Measurements from ENCODE around the gene PXDN.
A peak's percentile ranks its signal among the peaks of the same experiment; 100 is the strongest.
"Not testable (repeated sequence)": the region's sequence is repeated elsewhere in the genome, so short reads cannot be mapped to it uniquely, and the experiment has no call there.

The PXDN gene

DNA sequence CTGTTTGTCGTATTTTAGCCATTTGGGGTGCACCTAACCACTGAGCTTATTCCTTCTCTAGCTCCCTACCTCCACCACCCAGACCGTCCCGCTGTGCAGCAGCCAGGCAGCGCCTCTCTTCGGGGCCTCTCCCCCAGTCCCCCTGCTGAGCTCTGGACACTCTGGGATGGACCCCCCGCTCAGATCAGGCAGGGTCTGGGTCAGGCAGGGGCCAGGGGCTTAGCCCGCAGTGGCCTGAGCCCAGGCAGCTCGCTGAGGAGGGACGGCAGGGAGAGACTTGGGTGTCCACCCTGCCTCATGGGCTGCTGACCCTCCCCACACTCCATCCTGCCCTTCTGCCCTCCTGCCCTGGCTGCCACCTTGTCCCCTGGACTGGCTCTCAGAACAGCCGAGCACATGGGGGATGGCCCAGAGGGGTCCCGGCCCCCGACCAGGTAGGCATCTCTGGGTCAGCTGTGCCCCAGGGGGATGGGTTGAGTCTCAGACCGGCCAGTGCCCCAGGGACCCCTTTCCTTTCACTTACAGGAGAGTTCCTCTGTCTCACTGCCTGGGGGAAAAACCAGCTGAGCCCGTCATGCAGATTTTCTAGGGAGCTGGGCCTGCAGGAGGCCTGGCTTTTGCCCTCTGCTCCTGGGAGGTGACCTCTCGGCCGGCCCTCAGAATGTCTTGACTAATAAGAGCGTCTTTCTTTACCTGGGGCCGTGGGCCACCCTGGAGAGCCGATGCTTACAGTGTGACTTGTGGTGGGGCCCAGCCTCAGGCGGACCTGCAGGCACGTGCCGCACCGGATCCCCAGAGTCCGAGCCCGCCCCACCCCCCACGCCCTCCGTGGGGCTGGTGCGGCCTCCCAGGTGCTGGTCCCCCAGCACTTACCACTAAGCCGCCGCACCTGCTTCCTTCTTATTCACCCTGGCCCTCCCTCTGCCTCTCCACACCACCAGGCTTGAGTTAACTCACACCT is 22.8 kb upstream of the PXDN start:
- ATAC-seq, result peak; percentile 39
- H3K9me3 Mint-ChIP-seq, result peaks cover 4 to 5% of the 10 kb centered on the region in 2 donors
- no peak overlapping the region for H3K27ac Mint-ChIP-seq
- no peaks in the 10 kb centered on the region for H3K4me1 Mint-ChIP-seq
- H3K4me3 Mint-ChIP-seq, result no peak overlapping the region
- H3K27me3 Mint-ChIP-seq, result peaks cover 24% of the 10 kb centered on the region
- DNase-seq, result no peak

DNA sequence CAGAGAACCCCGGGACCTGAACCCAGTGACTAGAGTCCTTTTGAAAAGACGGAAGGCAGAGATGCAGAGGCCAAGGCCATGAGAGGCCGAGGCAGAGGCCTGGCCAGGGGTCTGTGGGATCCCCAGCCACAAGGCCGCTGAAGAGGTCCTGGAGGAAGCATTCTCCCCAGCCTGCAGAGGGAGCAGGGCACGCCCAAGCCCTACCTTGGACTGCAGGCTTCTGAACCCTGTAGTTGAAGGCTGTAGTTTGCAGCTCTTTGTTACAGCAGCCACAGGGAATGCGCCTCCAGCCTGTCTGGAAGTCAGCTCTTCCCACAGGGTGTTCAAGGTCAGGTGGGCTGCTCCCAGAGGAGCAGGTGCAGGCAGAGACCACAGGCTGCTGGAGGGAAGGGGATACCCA is 22.1 kb upstream of the PXDN start:
- Mint-ChIP-seq H3K27me3 (peaks cover 24% of the 10 kb centered on the region), H3K9me3 (peaks cover 4 to 5% of the 10 kb centered on the region in 2 donors), H3K4me3 (no peak overlapping the region), H3K27ac (no peak overlapping the region), H3K4me1 (no peaks in the 10 kb centered on the region)
- DNase-seq, result no peak
- peak; percentile 15 for ATAC-seq

- ATAC-seq, H3K9me3 Mint-ChIP-seq, H3K4me1 Mint-ChIP-seq, H3K27ac Mint-ChIP-seq, H3K4me3 Mint-ChIP-seq, DNase-seq: not testable (repeated sequence)
- peaks cover 24% of the 10 kb centered on the region for H3K27me3 Mint-ChIP-seq
These were observed 20.9 kb upstream of the PXDN start for GRCh38 chr2:1765201-1765600.

DNA sequence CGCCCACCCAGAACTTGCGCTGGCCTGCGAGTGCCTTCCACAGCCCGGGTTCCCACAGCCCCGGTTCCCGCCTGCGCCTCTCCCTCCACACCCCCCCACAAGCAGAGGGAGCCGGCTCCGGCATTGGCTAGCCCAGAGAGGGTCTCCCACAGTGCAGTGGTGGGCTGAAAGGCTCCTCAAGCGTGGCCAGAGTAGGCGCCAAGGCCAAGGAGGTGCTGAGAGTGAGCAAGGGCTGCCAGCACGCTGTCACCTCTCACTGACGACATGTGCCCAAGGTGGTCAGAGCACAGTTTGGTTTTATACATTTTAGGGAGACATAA is 15.3 kb upstream of the PXDN start:
- peaks cover 7 to 22% of the 10 kb centered on the region in 2 donors for H3K9me3 Mint-ChIP-seq
- no peak for DNase-seq
- no peaks in the 10 kb centered on the region for H3K4me1 Mint-ChIP-seq
- H3K27ac Mint-ChIP-seq, result no peak overlapping the region
- peaks cover 19% of the 10 kb centered on the region for H3K27me3 Mint-ChIP-seq
- no peak overlapping the region for H3K4me3 Mint-ChIP-seq
- no peak for ATAC-seq

- no peak for DNase-seq
- H3K4me3 Mint-ChIP-seq, result no peak overlapping the region
- ATAC-seq, result no peak
These were observed 14.7 kb upstream of the PXDN start for GRCh38 chr2:1758774-1759610.

GRCh38 chr2:1758171-1758570 is 13.9 kb upstream of the PXDN start:
- Mint-ChIP-seq H3K27me3 (peaks cover 19% of the 10 kb centered on the region), H3K9me3 (peaks cover 7 to 32% of the 10 kb centered on the region in 2 donors), H3K4me1 (no peaks in the 10 kb centered on the region), H3K27ac (no peak overlapping the region), H3K4me3 (no peak overlapping the region)
- DNase-seq, result no peak
- ATAC-seq, result no peak

More at GRCh38 chr2:1758774-1759610, 14.7 kb upstream of the PXDN start:
- Mint-ChIP-seq H3K27ac (no peak overlapping the region), H3K9me3 (peaks cover 7 to 28% of the 10 kb centered on the region in 2 donors), H3K27me3 (peaks cover 19% of the 10 kb centered on the region), H3K4me1 (no peaks in the 10 kb centered on the region)

DNA sequence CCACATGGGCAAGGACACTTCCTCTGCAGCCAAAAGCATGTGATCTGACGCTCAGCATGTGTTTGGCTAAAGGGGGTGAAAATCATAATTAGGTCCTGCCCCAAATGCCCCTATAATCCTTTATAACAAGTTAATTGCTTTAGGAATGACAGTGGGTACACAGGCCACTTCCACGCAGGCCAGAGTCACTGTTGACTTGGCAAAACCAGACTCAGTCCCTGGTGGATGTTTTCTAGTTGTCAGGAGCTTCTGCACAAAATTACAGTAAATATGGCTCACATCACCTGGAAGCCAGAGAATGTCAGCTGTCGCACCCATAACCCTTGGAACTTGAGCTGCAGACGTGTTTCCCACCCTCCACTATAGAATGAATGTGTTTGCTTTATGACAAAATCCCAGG is 13.3 kb upstream of the PXDN start:
- no peaks in the 10 kb centered on the region for H3K4me1 Mint-ChIP-seq
- peaks cover 19% of the 10 kb centered on the region for H3K27me3 Mint-ChIP-seq
- DNase-seq, result no peak
- no peak overlapping the region for H3K4me3 Mint-ChIP-seq
- no peak overlapping the region for H3K27ac Mint-ChIP-seq
- no peak for ATAC-seq
- peaks cover 7 to 32% of the 10 kb centered on the region in 2 donors for H3K9me3 Mint-ChIP-seq

GRCh38 chr2:1757146-1757545 is 12.8 kb upstream of the PXDN start:
- DNase-seq, H3K27ac Mint-ChIP-seq, ATAC-seq, H3K4me3 Mint-ChIP-seq, H3K4me1 Mint-ChIP-seq: not testable (repeated sequence)
- H3K9me3 Mint-ChIP-seq, result peaks cover 7 to 32% of the 10 kb centered on the region in 2 donors
- peaks cover 20% of the 10 kb centered on the region for H3K27me3 Mint-ChIP-seq

DNA sequence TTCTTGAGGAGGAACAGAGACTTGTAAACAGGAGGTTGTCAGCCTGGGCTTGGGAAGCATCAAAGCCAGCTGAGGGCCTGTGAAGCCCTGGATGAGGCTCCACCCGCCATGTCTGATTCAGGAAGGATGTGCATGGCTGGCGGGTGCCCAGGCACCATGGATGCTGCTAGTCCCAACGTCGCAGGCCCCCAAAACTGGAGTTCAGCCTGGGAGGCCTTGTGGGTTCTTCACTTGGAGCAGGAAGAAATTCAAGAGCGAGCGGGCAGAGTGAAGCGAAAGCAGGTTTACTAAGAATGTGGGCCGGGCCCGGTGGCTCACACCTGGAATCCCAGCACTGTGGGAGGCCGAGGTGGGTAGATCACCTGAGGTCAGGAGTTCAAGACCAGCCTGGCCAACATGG is 12.1 kb upstream of the PXDN start:
- peaks cover 27% of the 10 kb centered on the region for H3K27me3 Mint-ChIP-seq
- ATAC-seq (no peak), DNase-seq (no peak)
- no peaks in the 10 kb centered on the region for H3K4me1 Mint-ChIP-seq
- peaks cover 7 to 32% of the 10 kb centered on the region in 2 donors for H3K9me3 Mint-ChIP-seq
- H3K27ac Mint-ChIP-seq, result no peak overlapping the region
- H3K4me3 Mint-ChIP-seq, result no peak overlapping the region

DNA sequence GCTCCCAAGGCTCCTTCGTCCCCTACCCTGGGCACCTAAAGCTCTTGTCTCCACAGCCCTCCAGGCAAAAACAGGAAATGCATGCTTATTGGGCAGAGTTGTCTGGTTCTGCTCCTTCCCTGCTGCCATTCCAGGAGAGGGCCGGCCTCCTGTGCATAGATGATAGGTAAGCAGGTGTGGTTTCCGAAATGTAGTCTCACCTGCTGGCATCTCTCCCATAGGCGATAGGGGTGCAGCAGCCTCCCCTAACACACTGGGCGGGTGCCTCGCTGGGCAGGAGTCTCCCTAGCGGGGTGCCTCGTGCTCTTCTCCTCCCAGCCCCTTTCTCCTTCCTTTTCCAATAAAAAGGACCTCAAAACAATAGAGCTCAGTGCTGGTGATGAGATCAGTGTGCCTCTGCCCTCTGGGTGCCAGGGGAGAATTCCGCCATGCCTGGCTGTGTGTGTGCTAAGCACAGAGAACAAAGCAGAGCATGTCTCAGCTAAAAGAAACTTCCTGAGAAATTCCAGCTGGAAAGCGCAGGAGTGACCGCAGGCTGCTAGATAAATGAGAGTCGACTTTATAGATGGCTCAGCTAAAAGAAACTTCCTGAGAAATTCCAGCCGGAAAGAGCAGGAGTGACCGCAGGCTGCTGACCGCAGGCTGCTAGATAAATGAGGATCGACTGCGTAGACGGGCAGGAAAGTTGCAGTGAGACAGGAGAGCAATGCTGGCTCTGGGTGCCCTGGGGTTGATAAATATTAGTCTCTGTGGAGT is 11.3 kb upstream of the PXDN start:
- ATAC-seq, result no peak
- Mint-ChIP-seq H3K4me1 (peaks cover 7% of the 10 kb centered on the region), H3K4me3 (no peak overlapping the region), H3K9me3 (peaks cover 7 to 32% of the 10 kb centered on the region in 2 donors), H3K27ac (no peak overlapping the region), H3K27me3 (peaks cover 36% of the 10 kb centered on the region)
- no peak for DNase-seq

- Mint-ChIP-seq H3K4me3 (no peak overlapping the region), H3K27ac (no peak overlapping the region)
These were observed 10.3 kb upstream of the PXDN start for GRCh38 chr2:1754461-1755170.

DNA sequence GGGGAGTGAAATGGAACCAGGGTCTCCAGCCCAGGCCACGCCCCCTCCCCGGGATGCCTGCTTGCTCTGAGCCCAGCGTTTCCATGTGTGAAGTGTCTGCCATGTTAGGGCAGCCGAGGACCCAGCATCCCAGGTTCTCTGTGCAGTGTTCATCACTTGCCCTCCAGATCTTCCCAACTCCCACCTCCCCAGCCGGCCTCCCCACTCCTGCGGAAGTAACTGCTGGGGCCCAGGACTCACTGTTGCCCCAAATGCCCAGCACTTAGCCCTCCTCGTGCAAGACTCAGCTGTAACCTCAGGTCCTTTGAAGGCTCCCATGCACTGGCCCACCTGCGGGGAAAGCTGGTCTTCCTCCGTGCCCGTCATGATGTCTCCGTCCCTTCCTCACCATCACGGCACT is 9.7 kb upstream of the PXDN start:
- ATAC-seq, result no peak
- H3K9me3 Mint-ChIP-seq, result peaks cover 7 to 32% of the 10 kb centered on the region in 2 donors
- DNase-seq, result no peak
- peaks cover 7% of the 10 kb centered on the region for H3K4me1 Mint-ChIP-seq
- no peak overlapping the region for H3K4me3 Mint-ChIP-seq
- peaks cover 41% of the 10 kb centered on the region for H3K27me3 Mint-ChIP-seq
- H3K27ac Mint-ChIP-seq, result no peak overlapping the region

More at GRCh38 chr2:1754461-1755170, 10.3 kb upstream of the PXDN start:
- DNase-seq, result no peak
- Mint-ChIP-seq H3K4me1 (peaks cover 7% of the 10 kb centered on the region), H3K9me3 (peaks cover 7 to 32% of the 10 kb centered on the region in 2 donors), H3K27me3 (peaks cover 36% of the 10 kb centered on the region)
- ATAC-seq, result no peak

DNA sequence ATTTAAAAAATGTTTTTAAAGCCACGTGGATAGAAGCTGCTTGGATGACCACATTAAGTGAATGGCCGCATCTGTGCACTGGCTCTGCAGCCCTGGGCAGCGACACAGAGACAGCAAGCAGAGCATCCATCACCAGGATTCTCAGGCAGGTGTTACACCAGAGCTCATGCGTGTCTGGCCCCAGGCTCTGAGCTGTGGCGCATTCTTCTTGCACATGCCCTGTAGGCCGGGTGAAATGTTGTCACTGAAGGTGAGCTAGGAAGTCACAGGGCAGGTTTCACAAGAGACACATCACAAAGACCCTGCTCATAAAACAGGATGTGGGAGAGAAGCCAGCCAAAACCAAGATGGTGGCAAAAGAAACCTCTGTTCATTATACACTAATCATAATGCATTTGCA is 8.4 kb upstream of the PXDN start:
- Mint-ChIP-seq H3K4me1 (peaks cover 7% of the 10 kb centered on the region), H3K9me3 (peaks cover 7 to 32% of the 10 kb centered on the region in 2 donors), H3K4me3 (no peak overlapping the region), H3K27ac (no peak overlapping the region), H3K27me3 (peaks cover 54% of the 10 kb centered on the region)
- DNase-seq, result no peak
- ATAC-seq, result no peak

DNA sequence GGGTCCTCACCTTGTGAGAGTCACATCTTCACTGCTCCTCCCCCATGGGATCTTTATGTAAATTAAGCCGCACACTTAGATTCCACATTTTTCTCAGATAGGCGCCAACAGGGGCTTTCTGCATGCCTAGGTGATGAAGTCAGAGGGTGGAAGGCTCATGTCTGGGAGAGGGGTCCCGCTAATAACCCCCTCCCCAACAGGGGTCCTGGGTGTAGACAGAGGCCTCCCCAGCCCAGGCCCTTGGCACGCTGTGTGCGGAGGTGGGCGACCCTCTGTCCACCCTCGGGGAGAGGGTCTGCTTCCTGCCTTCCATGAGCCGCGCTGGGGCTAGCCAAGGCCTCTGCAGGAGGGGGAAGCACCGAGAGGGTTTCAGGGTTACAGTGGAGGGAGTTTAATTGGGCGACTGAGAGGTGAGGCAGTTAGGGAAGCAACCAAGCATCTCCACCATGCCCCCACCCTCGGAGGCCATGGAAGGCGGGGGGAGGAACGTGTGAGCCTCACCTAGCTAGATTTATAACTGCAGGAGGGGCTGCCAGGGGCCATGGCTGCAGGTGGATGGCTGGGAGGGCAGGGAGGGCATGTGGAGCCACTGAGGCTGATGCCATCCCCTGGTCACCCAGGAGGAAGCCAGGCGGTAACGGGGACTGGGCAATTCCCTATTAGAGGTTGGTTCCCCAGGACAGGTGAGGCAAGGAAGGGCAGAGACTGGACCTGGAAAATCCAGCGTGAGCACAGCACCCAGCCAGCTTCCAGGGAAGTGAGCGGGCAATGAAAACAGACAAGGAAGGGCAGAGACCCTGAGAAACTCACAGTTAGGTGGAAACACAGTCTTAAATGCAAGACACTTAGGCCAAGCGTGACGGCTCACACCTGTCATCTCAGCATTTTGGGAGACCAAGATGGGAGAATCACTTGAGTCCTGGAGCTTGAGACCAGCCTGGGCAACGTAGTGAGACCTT is 7.7 kb upstream of the PXDN start:
- DNase-seq (no peak), ATAC-seq (no peak)
- no peak overlapping the region for H3K4me3 Mint-ChIP-seq
- peaks cover 61% of the 10 kb centered on the region for H3K27me3 Mint-ChIP-seq
- H3K4me1 Mint-ChIP-seq, result peaks cover 7% of the 10 kb centered on the region
- H3K27ac Mint-ChIP-seq, result no peak overlapping the region
- H3K9me3 Mint-ChIP-seq, result peaks cover 7 to 32% of the 10 kb centered on the region in 2 donors

All from stimulated activated naive CD8-positive, alpha-beta T cell treated with anti-CD3 and anti-CD28 coated beads, Interleukin-15, amount 100 ng/mL, for 72 hours (primary cell).